Cardiac muscle cell (in vitro differentiated cells and primary cell): ENCODE data around the gene TPTE. TPM values are rescaled to one million over a fixed set of nuclear protein-coding genes. Genes with fewer than 3 reads are reported as not detected.
"Not testable (repeated sequence)": the region's sequence is repeated elsewhere in the genome, so short reads cannot be mapped to it uniquely, and the experiment has no call there.

Experiments used
- DNase-seq, 2 donors: peaks; one replicate each; pipeline versions ENCODE4 v3.0.0 to v3.0.0-alpha.2; 2010 to 2017; ENCODE audit warnings: low read depth in 1 of 2, low spot score in 1 of 2
- H3K27ac ChIP-seq: fragments of 200-600 bp; sonication (generic); 2 replicates; pipeline ENCODE4 v1.5.1; 2016
- H3K27me3 ChIP-seq: fragments of 200-600 bp; sonication (generic); 2 replicates; pipeline ENCODE4 v1.6.0; 2016; ENCODE audit warnings: control low read depth
- H3K36me3 ChIP-seq: fragments of 200-600 bp; sonication (generic); 2 replicates; pipeline ENCODE4 v1.5.1; 2016; ENCODE audit warnings: control low read depth
- H3K4me1 ChIP-seq: fragments of 200-600 bp; sonication (generic); 2 replicates; pipeline ENCODE4 v1.8.1; 2017; ENCODE audit warnings: low read depth, mild to moderate bottlenecking, mixed run types
- H3K4me3 ChIP-seq: fragments of 200-600 bp; sonication (generic); 2 replicates; pipeline ENCODE4 v1.5.1; 2016; ENCODE audit warnings: mild to moderate bottlenecking
- H3K9me3 ChIP-seq: fragments of 200-600 bp; sonication (generic); 2 replicates; pipeline ENCODE4 v1.5.1; 2017; ENCODE audit warnings: low read depth, mild to moderate bottlenecking, control low read depth
- CTCF ChIP-seq: IDR thresholded peaks from 2 replicates; pipeline ENCODE4 v1.5.1; 2012; ENCODE audit warnings: low read depth, mild to moderate bottlenecking, low read length
- polyA plus RNA-seq: library from polyadenylated mRNA; unstranded; fragments of >200 nt; fragmentation: Nextera tagmentation; extraction: Ambion mirVana; gene quantifications from 2 replicates; pipeline ENCODE4 v1.2.1, GENCODE V29; 2016
- total RNA-seq: library from RNA; depleted of rRNA; stranded (reverse); fragments of >200 nt; gene quantifications from 2 replicates; pipeline ENCODE4 v1.2.3, GENCODE V29; 2016

Gene TPTE
- total RNA-seq (not detected in 2 replicates), polyA plus RNA-seq (not detected in 2 replicates)

DNA sequence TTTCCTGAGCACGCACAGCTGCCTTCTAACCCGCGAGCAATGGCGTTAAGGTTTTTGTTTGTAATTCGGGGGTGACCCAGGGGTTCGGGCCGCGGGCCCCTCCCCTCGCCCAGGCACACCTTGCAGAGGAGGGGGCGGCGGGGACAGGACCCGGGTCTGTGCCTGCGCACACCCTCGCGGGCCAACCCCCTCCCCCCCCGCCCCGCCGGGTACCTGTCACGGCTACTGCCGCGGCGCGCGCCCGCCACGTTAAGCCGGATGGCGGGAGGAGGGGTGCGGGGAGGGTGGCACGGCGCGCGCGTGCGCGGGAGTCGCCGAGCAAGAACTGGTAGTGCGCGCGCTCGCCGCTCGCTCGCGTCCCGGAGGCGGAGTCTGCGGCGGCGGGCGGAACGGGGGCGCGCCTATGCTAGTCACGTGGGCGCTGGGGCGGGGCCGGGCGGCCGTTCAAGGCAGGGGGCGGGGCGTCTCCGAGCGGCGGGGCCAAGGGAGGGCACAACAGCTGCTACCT lies at the start of gene TPTE:
TPTE (plus strand) TSS at position 493 of the 508 bp plus-strand sequence. CDS start 17,141 bp downstream, outside the sequence.
- Histone ChIP-seq H3K27ac (no peak within 1 kb of the TSS), H3K4me3 (no peak within 1 kb of the TSS), H3K4me1 (no peaks in the 10 kb centered on the region), H3K36me3 (no peaks in the 10 kb centered on the region), H3K27me3 (no peaks in the 10 kb centered on the region), H3K9me3 (peaks cover 18% of the 10 kb centered on the region)
- TF ChIP-seq CTCF, result no peak
- no peak for DNase-seq

GRCh38 chr21:10471999-10472398 lies 49.4 kb upstream of the TPTE start:
- not testable (repeated sequence) for H3K27me3 ChIP-seq, H3K4me3 ChIP-seq, DNase-seq, H3K36me3 ChIP-seq, H3K4me1 ChIP-seq, H3K9me3 ChIP-seq, H3K27ac ChIP-seq

DNA sequence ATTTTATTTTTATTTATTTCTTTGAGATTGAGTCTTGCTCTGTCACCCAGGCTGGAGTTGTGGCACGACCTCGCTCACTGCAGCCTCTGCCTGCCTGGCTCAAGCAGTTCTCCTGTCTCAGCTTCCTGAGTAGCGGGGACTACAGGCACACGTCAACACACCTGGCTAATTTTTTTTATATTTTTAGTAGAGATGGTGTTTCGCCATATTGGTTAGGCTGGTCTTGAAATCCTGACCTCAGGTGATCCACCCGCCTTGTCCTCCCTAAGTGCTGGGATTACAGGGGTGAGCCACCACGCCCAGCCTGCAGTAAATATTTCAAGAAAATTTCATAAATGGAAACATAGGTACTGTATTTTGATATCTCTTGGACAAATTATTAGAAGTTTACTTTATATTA lies 43.6 kb upstream of the TPTE start:
- H3K36me3 ChIP-seq, H3K4me1 ChIP-seq, H3K27me3 ChIP-seq, H3K4me3 ChIP-seq, H3K9me3 ChIP-seq, H3K27ac ChIP-seq, DNase-seq: not testable (repeated sequence)

DNA sequence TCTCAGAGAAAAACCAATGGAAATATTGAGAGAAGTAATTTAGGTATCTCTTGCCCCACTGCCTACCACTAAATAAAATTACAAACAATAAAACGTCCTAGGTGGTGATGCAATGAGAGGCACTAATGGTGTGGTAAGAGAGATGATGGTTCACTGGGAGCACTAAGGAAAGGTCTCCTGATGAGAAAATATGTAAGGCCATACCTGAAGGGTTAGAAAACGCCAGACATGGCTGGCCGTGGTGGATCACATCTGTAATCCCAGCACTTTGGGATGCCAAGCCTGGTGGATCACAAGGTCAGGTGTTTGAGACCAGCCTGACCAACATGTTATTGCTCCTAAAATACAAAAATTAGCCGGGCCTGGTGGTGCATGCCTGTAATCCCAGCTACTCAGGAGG lies 41.5 kb upstream of the TPTE start:
- not testable (repeated sequence) for H3K27ac ChIP-seq, H3K4me3 ChIP-seq, DNase-seq, H3K36me3 ChIP-seq, H3K9me3 ChIP-seq, H3K27me3 ChIP-seq, H3K4me1 ChIP-seq

GRCh38 chr21:10484864-10485263 lies 36.5 kb upstream of the TPTE start:
- not testable (repeated sequence) for H3K27me3 ChIP-seq, DNase-seq, H3K36me3 ChIP-seq, H3K9me3 ChIP-seq, H3K27ac ChIP-seq, H3K4me3 ChIP-seq, H3K4me1 ChIP-seq

DNA sequence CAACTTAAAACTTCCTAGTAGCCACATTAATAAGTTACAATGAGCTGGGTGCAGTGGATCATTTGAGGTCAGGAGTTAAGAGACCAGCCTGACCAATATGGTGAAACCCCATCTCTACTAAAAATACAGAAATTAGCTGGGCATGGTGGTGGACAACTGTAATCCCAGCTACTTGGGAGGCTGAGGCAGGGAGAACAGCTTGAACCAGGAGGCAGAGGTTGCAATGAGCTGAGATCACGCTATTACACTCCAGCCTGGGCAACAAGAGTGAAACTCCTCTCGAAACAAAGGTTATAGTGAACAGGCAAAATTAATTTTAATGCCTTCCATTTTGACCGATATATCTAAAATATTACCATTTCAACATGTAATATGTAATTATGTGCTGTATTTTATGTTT lies 30.9 kb upstream of the TPTE start:
- H3K27me3 ChIP-seq, H3K27ac ChIP-seq: not testable (repeated sequence)

GRCh38 chr21:10511116-10511515 lies 10.3 kb upstream of the TPTE start:
- H3K4me1 ChIP-seq, result no peaks in the 10 kb centered on the region
- no peak overlapping the region for H3K27ac ChIP-seq
- no peaks in the 10 kb centered on the region for H3K27me3 ChIP-seq
- H3K4me3 ChIP-seq, result no peak overlapping the region
- TF ChIP-seq CTCF, result no peak
- H3K9me3 ChIP-seq, result peaks cover 11% of the 10 kb centered on the region
- no peaks in the 10 kb centered on the region for H3K36me3 ChIP-seq
- DNase-seq, result no peak

More for the DNA sequence above, 30.9 kb upstream of the TPTE start:
- not testable (repeated sequence) for H3K4me3 ChIP-seq, H3K36me3 ChIP-seq, H3K4me1 ChIP-seq, DNase-seq, H3K9me3 ChIP-seq

- not testable (repeated sequence) for H3K4me3 ChIP-seq
Measured at GRCh38 chr21:10516889-10517288, 4.5 kb upstream of the TPTE start.

DNA sequence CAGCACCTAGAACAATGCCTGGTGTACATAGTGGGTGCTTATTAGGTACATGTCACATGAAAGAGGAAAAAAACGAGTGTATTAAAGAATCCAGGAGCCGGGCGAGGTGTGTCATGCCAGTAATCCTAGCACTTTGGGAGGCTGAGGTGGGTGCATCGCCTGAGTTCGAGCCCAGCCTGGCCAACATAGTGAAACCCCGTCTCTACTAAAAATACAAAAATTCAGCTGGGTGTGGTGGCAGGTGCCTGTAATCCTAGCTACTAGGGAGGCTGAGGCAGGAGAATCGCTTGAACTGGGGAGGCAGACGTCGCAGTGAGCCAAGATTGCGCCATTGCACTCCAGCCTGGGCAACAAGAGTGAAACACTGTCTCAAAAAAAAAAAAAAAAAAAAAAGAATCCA lies 3.5 kb upstream of the TPTE start:
- H3K4me3 ChIP-seq, H3K27ac ChIP-seq, DNase-seq, H3K36me3 ChIP-seq, H3K27me3 ChIP-seq, H3K4me1 ChIP-seq: not testable (repeated sequence)
- H3K9me3 ChIP-seq, result peaks cover 26% of the 10 kb centered on the region

More at GRCh38 chr21:10516889-10517288, 4.5 kb upstream of the TPTE start:
- H3K36me3 ChIP-seq, H3K27ac ChIP-seq, H3K27me3 ChIP-seq, DNase-seq, H3K4me1 ChIP-seq: not testable (repeated sequence)
- H3K9me3 ChIP-seq, result peaks cover 26% of the 10 kb centered on the region

DNA sequence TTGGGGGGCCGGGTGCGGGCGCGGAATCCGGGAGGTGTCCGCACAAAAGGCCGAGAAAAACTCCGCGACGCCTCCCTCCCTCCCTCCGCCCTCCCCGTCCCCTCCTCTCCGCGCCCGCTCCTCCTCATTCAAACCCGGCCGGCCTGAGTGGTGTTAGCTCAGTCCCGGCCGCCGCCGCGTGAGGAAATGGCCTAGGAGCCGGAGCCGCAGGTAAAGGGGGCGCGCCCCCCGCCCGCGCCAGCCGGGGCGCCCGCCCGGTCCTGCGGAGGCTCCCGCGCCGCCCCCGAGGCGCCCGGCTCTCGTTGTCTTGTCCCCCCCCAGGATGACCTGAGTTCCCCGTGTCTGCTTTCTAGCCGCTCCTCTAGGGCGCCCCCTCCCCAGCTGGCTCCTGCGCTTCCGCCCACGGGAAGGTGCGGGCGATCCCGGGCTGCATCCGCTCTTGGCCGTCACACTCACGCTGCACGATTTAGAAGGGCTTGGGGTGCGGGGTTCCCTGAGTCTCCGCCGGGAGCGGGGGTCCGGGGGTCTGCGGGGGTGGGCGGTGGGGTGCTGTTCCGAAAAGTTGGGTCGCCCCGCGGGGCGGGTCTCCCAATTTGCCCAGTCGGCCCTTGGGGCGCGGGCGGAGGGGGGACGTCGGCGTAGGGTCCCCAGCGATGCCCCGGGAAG lies 585 bp downstream of the TPTE start:
- not testable (repeated sequence) for H3K27ac ChIP-seq, H3K4me1 ChIP-seq, H3K36me3 ChIP-seq, DNase-seq, H3K27me3 ChIP-seq, H3K4me3 ChIP-seq
- H3K9me3 ChIP-seq, result peaks cover 17% of the 10 kb centered on the region
